HCT116 (cell line): ENCODE data around the gene COPZ1. TPM values are rescaled to one million over a fixed set of nuclear protein-coding genes. Genes with fewer than 3 reads are reported as not detected.

Experiments
- ATAC-seq: fragments of 200-7000 bp; cut with Tn5 transposase; 2 replicates; pipeline ENCODE4 v1.9.1; 2020; ENCODE audit warnings: mild to moderate bottlenecking, moderate library complexity
- BruUV-seq: library from RNA; stranded (reverse); fragments of 400-500 nt; replicated peaks from 2 replicates; lab custom pipeline; 2021; lab: Mats Ljungman, UMichigan
- CTCF ChIA-PET: fragments of 300-600 bp; sonication (Branson Sonifier 250); formaldehyde crosslinking; loops from one replicate; lab custom pipeline; 2021; ENCODE audit warnings: antibody characterized with exemption; lab: Charles Lee
- POLR2A ChIA-PET: fragments of 300-600, 350-600 bp; sonication (Branson Sonifier 250); formaldehyde crosslinking; loops from one replicate; lab custom pipeline; 2021; ENCODE audit warnings: antibody characterized with exemption; lab: Charles Lee
- RAD21 ChIA-PET, 2 experiments: fragments of 300-600 bp; sonication (Branson Sonifier 250); formaldehyde crosslinking; loops; one replicate each; lab custom pipeline; 2023; ENCODE audit warnings: low total read pairs in 2 of 2; ENCODE audit not compliant: uncharacterized antibody in 2 of 2, unreplicated experiment in 2 of 2, low non-redundant PET in 1 of 2; lab: Charles Lee
- DNase-seq: peaks from one replicate; pipeline ENCODE4 v3.0.0-alpha.2; 2010; ENCODE audit warnings: low read depth, low spot score
- H2AFZ ChIP-seq: fragments of 200-600 bp; shearing (Covaris generic), sonication (generic); 2 replicates; pipeline ENCODE4 v1.6.1; 2017; ENCODE audit warnings: low read depth, mixed run types, mixed read lengths, antibody characterized with exemption, low read length; ENCODE audit not compliant: poor library complexity, severe bottlenecking
- H3K27ac ChIP-seq: 2 replicates; pipeline ENCODE4 v1.5.1; 2012; ENCODE audit warnings: low read depth, low read length
- H3K27me3 ChIP-seq: fragments of 200-600 bp; sonication (generic); 2 replicates; pipeline ENCODE4 v1.6.1; 2016; ENCODE audit warnings: mixed run types, low read length, mixed read lengths; ENCODE audit not compliant: insufficient read depth
- H3K36me3 ChIP-seq, 2 experiments: fragments of 200-500 bp in 1 of 2; fragments of 200-600 bp in 1 of 2; sonication (Bioruptor generic) in 1 of 2; sonication (generic) in 1 of 2; 2 replicates each; pipeline versions ENCODE4 v1.5.1 to v1.6.1; 2014 to 2016; ENCODE audit warnings: low read length in 2 of 2, inconsistent platforms in 1 of 2, mixed read lengths in 1 of 2, mixed run types in 1 of 2; ENCODE audit not compliant: insufficient read depth in 2 of 2, control insufficient read depth in 1 of 2
- H3K4me1 ChIP-seq, 2 experiments: fragments of 200-600 bp in 1 of 2; sonication (generic) in 1 of 2; 2 replicates each; pipeline versions ENCODE4 v1.5.1 to v1.6.1; 2012 to 2017; ENCODE audit warnings: low read length in 2 of 2, inconsistent platforms in 1 of 2, mild to moderate bottlenecking in 1 of 2, mixed read lengths in 1 of 2, mixed run types in 1 of 2, moderate library complexity in 1 of 2; ENCODE audit not compliant: insufficient read depth in 2 of 2, control insufficient read depth in 1 of 2
- H3K4me2 ChIP-seq: fragments of 200-600 bp; sonication (generic); 2 replicates; pipeline ENCODE4 v1.6.1; 2017; ENCODE audit warnings: mixed run types, low read length, mixed read lengths
- H3K4me3 ChIP-seq, 2 experiments: fragments of 200-600 bp in 1 of 2; sonication (generic) in 1 of 2; replicated peaks in 1 of 2; 2 replicates each; pipeline ENCODE4 v1.5.1; 2011 to 2016; ENCODE audit warnings: low read length in 2 of 2, control low read depth in 1 of 2, low read depth in 1 of 2, mild to moderate bottlenecking in 1 of 2, mixed read lengths in 1 of 2, mixed run types in 1 of 2
- H3K79me2 ChIP-seq: fragments of 200-600 bp; sonication (generic); 2 replicates; pipeline ENCODE4 v1.6.1; 2017; ENCODE audit warnings: mild to moderate bottlenecking, mixed run types, low read length, moderate library complexity, mixed read lengths; ENCODE audit not compliant: insufficient read depth
- H3K9ac ChIP-seq: fragments of 200-600 bp; sonication (generic); 2 replicates; pipeline ENCODE4 v1.6.1; 2016; ENCODE audit warnings: low read length, mixed read lengths
- H3K9me2 ChIP-seq: fragments of 200-600 bp; sonication (generic), shearing (Covaris generic); 2 replicates; pipeline ENCODE4 v1.6.1; 2017; ENCODE audit warnings: mixed run types, mild to moderate bottlenecking, moderate library complexity; ENCODE audit not compliant: insufficient read depth
- H3K9me3 ChIP-seq, 2 experiments: fragments of 200-500 bp in 1 of 2; fragments of 200-600 bp in 1 of 2; sonication (Bioruptor generic) in 1 of 2; sonication (generic) in 1 of 2; 2 replicates each; pipeline ENCODE4 v1.6.1; 2014 to 2017; ENCODE audit warnings: low read length in 2 of 2, mixed read lengths in 2 of 2, inconsistent platforms in 1 of 2, low read depth in 1 of 2, mild to moderate bottlenecking in 1 of 2, mixed run types in 1 of 2, moderate library complexity in 1 of 2; ENCODE audit not compliant: control insufficient read depth in 1 of 2, insufficient read depth in 1 of 2
- H4K20me1 ChIP-seq: fragments of 200-600 bp; sonication (generic), shearing (Covaris generic); 2 replicates; pipeline ENCODE4 v1.6.1; 2017; ENCODE audit warnings: mixed run types, mild to moderate bottlenecking, moderate library complexity; ENCODE audit not compliant: insufficient read depth
- CBX3 ChIP-seq: IDR thresholded peaks from 2 replicates; pipeline ENCODE4 v1.6.1; 2012; ENCODE audit warnings: low read depth
- CEBPB ChIP-seq: IDR thresholded peaks from 2 replicates; pipeline ENCODE4 v1.6.1; 2012; ENCODE audit warnings: low read depth
- CTCF ChIP-seq, 3 experiments: fragments of 200-600 bp in 1 of 3; sonication (generic) in 1 of 3; IDR thresholded peaks in 2 of 3; conservative IDR thresholded peaks in 1 of 3; 2 replicates each; pipeline ENCODE4 v1.5.1; 2012 to 2017; ENCODE audit warnings: low read depth in 2 of 3, low read length in 2 of 3, antibody characterized with exemption in 1 of 3, borderline replicate concordance in 1 of 3, control low read depth in 1 of 3, mild to moderate bottlenecking in 1 of 3, mixed read lengths in 1 of 3, mixed run types in 1 of 3, moderate library complexity in 1 of 3; ENCODE audit not compliant: insufficient read depth in 1 of 3
- EGR1 ChIP-seq: IDR thresholded peaks from 2 replicates; pipeline ENCODE4 v1.6.1; 2012; ENCODE audit warnings: low read depth
- ELF1 ChIP-seq: IDR thresholded peaks from 2 replicates; pipeline ENCODE4 v1.6.1; 2012; ENCODE audit warnings: low read depth, borderline replicate concordance
- EZH2 ChIP-seq: fragments of 200-600 bp; sonication (generic); IDR thresholded peaks from 2 replicates; pipeline ENCODE4 v1.6.1; 2017; ENCODE audit warnings: antibody characterized with exemption, mixed run types
- EZH2phosphoT487 ChIP-seq: fragments of 200-600 bp; IDR thresholded peaks from 2 replicates; pipeline ENCODE4 v1.6.1; 2018; ENCODE audit warnings: antibody characterized with exemption, borderline replicate concordance
- FOSL1 ChIP-seq: IDR thresholded peaks from 2 replicates; pipeline ENCODE4 v1.6.1; 2012; ENCODE audit warnings: low read depth
- JUND ChIP-seq: IDR thresholded peaks from 2 replicates; pipeline ENCODE4 v1.6.1; 2012
- POLR2A ChIP-seq: IDR thresholded peaks from 2 replicates; pipeline ENCODE4 v1.7.0; 2011; ENCODE audit warnings: borderline replicate concordance; ENCODE audit not compliant: insufficient read depth, insufficient read length; ENCODE audit errors: extremely low read depth
- POLR2AphosphoS5 ChIP-seq: IDR thresholded peaks from 2 replicates; pipeline ENCODE4 v1.6.1; 2011; ENCODE audit warnings: mild to moderate bottlenecking, low read depth, low read length, moderate library complexity
- RAD21 ChIP-seq: IDR thresholded peaks from 2 replicates; pipeline ENCODE4 v1.6.1; 2012; ENCODE audit warnings: low read depth, mild to moderate bottlenecking
- SP1 ChIP-seq: IDR thresholded peaks from 2 replicates; pipeline ENCODE4 v1.6.1; 2012; ENCODE audit warnings: low read depth
- SRF ChIP-seq: IDR thresholded peaks from 2 replicates; pipeline ENCODE4 v1.6.1; 2012; ENCODE audit warnings: low read depth
- TCF7L2 ChIP-seq: IDR thresholded peaks from 2 replicates; pipeline ENCODE4 v1.7.0; 2011; ENCODE audit warnings: borderline replicate concordance, inconsistent platforms; ENCODE audit not compliant: insufficient read depth, insufficient read length; ENCODE audit errors: extremely low read depth
- YY1 ChIP-seq: IDR thresholded peaks from 2 replicates; pipeline ENCODE4 v1.6.1; 2011; ENCODE audit warnings: low read length, low read depth, moderate library complexity, mild to moderate bottlenecking; ENCODE audit not compliant: insufficient replicate concordance; ENCODE audit errors: extremely low read depth
- ZNF274 ChIP-seq: fragments of 200-500 bp; sonication (Bioruptor generic); IDR thresholded peaks from 2 replicates; pipeline ENCODE4 v1.6.1; 2014; ENCODE audit warnings: mild to moderate bottlenecking, low read depth, low read length, inconsistent platforms
- intact Hi-C: fragments of 100-400 bp; cut with micrococcal nuclease; formaldehyde crosslinking; loops from 2 replicates; pipeline ENCODE4 v1.10.0; 2022
- total RNA-seq: library from RNA; stranded (reverse); gene quantifications from one replicate; pipeline ENCODE4 v1.2.1, GENCODE V29; 2021; ENCODE audit not compliant: unreplicated experiment
- TF ChIP-seq, protein P1 (sequence below): IDR thresholded peaks from 2 replicates; pipeline ENCODE4 v1.6.1; 2012; ENCODE audit warnings: low read depth
- TF ChIP-seq, protein P2 (sequence below): IDR thresholded peaks from 2 replicates; pipeline ENCODE4 v1.6.1; 2012
- TF ChIP-seq, protein P3 (sequence below): IDR thresholded peaks from 2 replicates; pipeline ENCODE4 v1.6.1; 2012

The COPZ1 gene
- total RNA-seq, 1 experiment from 2014 or later = 191 TPM

DNA sequence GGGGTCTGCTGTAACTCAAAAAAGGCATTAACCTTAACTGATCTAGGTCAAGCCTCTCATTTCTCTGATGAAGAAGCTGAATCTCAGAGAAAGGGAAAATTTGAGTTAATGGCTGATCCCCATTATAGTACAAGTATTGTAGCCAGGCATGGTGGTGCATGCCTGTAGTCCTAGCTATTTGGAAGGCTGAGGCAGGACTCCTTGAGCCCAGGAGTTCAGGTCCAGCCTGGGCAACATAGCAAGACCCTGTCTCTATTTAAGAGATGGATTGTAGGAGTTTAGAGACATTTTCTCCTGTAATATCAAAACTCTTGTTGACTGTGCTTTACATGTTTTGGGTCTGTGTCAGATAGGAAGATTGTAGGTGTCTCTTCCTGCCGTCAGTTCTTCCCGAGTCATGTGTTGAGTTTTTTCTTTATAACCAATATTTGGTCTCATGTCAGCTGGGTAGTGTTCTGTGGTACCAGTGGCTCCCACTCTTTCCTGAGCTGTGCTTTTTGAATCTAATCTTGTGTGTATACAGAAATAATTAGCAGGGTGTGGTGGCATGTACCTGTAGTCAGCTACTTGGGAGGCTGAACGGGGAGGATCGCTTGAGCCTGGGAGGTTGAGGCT is 8.6 kb downstream of the COPZ1 start:
- intact Hi-C loops = no loop called here
- Histone ChIP-seq H3K9ac (no peak overlapping the region), H3K4me1 (peaks cover 27 to 38% of the 10 kb centered on the region in 2 experiments), H3K79me2 (peaks cover 98% of the 10 kb centered on the region), H3K27me3 (no peaks in the 10 kb centered on the region), H3K4me2 (no peak overlapping the region), H4K20me1 (peaks cover 9% of the 10 kb centered on the region; the same call in 1 of the 2 replicates), H3K27ac (no peak overlapping the region), H2AFZ (no peak overlapping the region), H3K36me3 (peaks cover 6 to 12% of the 10 kb centered on the region in 2 experiments; a peak in 3 of 4 replicates), H3K9me3 (no peaks in the 10 kb centered on the region), H3K4me3 (no peak overlapping the region), H3K9me2 (no peaks in the 10 kb centered on the region)
- ATAC-seq (no peak), DNase-seq (no peak)
- ChIA-PET POLR2A (interaction anchor here (1.8 to 3.7 kb wide), 2 partner anchors 26 to 53 kb away, joined by 9 to 17 read pairs; partner anchors contain the start of genes CBX5 and HNRNPA1), CTCF (interaction anchor here (0.9 to 4.9 kb wide), 5 partner anchors 8 to 82 kb away, joined by 3 to 63 read pairs (median 3); partner anchors contain the start of gene COPZ1), RAD21 (no interaction called here)
- TF ChIP-seq EZH2 = no peak
- TF ChIP-seq RAD21 = no peak
- TF ChIP-seq CEBPB = no peak
- no peak for TF ChIP-seq POLR2AphosphoS5
- no peak for TF ChIP-seq POLR2A
- no peak for TF ChIP-seq EZH2phosphoT487
- no peak for TF ChIP-seq YY1
- no peak for TF ChIP-seq CTCF (IDR thresholded peaks at IDR 0.05 in 2 of 3, conservative IDR thresholded peaks at IDR 0.05 in 1 of 3; ENCODE audit: borderline replicate concordance in 1 of 3, insufficient read depth in 1 of 3, low read depth in 2 of 3, low read length in 2 of 3)
- no peak for TF ChIP-seq TCF7L2
- TF ChIP-seq SRF = no peak
- no peak for TF ChIP-seq ZNF274
- no peak for TF ChIP-seq SP1
- TF ChIP-seq, protein P1, sequence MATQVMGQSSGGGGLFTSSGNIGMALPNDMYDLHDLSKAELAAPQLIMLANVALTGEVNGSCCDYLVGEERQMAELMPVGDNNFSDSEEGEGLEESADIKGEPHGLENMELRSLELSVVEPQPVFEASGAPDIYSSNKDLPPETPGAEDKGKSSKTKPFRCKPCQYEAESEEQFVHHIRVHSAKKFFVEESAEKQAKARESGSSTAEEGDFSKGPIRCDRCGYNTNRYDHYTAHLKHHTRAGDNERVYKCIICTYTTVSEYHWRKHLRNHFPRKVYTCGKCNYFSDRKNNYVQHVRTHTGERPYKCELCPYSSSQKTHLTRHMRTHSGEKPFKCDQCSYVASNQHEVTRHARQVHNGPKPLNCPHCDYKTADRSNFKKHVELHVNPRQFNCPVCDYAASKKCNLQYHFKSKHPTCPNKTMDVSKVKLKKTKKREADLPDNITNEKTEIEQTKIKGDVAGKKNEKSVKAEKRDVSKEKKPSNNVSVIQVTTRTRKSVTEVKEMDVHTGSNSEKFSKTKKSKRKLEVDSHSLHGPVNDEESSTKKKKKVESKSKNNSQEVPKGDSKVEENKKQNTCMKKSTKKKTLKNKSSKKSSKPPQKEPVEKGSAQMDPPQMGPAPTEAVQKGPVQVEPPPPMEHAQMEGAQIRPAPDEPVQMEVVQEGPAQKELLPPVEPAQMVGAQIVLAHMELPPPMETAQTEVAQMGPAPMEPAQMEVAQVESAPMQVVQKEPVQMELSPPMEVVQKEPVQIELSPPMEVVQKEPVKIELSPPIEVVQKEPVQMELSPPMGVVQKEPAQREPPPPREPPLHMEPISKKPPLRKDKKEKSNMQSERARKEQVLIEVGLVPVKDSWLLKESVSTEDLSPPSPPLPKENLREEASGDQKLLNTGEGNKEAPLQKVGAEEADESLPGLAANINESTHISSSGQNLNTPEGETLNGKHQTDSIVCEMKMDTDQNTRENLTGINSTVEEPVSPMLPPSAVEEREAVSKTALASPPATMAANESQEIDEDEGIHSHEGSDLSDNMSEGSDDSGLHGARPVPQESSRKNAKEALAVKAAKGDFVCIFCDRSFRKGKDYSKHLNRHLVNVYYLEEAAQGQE = no peak
- TF ChIP-seq FOSL1 = no peak
- TF ChIP-seq ELF1 = no peak
- TF ChIP-seq, protein P2, sequence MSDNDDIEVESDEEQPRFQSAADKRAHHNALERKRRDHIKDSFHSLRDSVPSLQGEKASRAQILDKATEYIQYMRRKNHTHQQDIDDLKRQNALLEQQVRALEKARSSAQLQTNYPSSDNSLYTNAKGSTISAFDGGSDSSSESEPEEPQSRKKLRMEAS = no peak
- no peak for TF ChIP-seq CBX3
- TF ChIP-seq JUND = no peak
- TF ChIP-seq, protein P3, sequence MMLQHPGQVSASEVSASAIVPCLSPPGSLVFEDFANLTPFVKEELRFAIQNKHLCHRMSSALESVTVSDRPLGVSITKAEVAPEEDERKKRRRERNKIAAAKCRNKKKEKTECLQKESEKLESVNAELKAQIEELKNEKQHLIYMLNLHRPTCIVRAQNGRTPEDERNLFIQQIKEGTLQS = no peak
- TF ChIP-seq EGR1 = no peak
- no TSS peak for BruUV-seq
